GM19324 (cell line): ENCODE measurements around the gene SLC52A1.
"Not testable (repeated sequence)": the region's sequence is repeated elsewhere in the genome, so short reads cannot be mapped to it uniquely, and the experiment has no call there.

Experiments used
- ATAC-seq: cut with Tn5 transposase; IDR thresholded peaks from one replicate; pipeline ENCODE4 v1.9.1; 2021; ENCODE audit warnings: mild to moderate bottlenecking, moderate library complexity; ENCODE audit not compliant: unreplicated experiment, low FRiP score

Gene SLC52A1

GRCh38 chr17:5035315-5035714 is at the start of gene SLC52A1:
Gene SLC52A1, minus strand, starts transcription at chr17:5035426. Its CDS starts 820 bp downstream, at chr17:5034606.
- no peak for ATAC-seq

- no peak for ATAC-seq
These were observed 45.4 kb upstream of the SLC52A1 start for GRCh38 chr17:5080591-5080990.

GRCh38 chr17:5078106-5079028 is 43.1 kb upstream of the SLC52A1 start, which contains the start of gene ZFP3:
Gene ZFP3, plus strand, starts transcription at chr17:5078467. Its CDS starts 13,038 bp downstream, at chr17:5091505.
- ATAC-seq, result peak; percentile 83

GRCh38 chr17:5077781-5078105 is 42.5 kb upstream of the SLC52A1 start:
- no peak for ATAC-seq

GRCh38 chr17:5077275-5077674 is 42.0 kb upstream of the SLC52A1 start:
- ATAC-seq, result not testable (repeated sequence)

- ATAC-seq, result not testable (repeated sequence)
These were observed 40.2 kb upstream of the SLC52A1 start for GRCh38 chr17:5075472-5075871.

- ATAC-seq, result no peak
These were observed 34.5 kb upstream of the SLC52A1 start for GRCh38 chr17:5069724-5070123.

GRCh38 chr17:5068236-5068635 is 33.0 kb upstream of the SLC52A1 start:
- ATAC-seq, result no peak

- no peak for ATAC-seq
These were observed 30.1 kb upstream of the SLC52A1 start for GRCh38 chr17:5065227-5065744.

- ATAC-seq, result no peak
These were observed 20.3 kb upstream of the SLC52A1 start for GRCh38 chr17:5055543-5055942.

- no peak for ATAC-seq
These were observed 15.1 kb upstream of the SLC52A1 start for GRCh38 chr17:5050278-5050677.

GRCh38 chr17:5049314-5049841 is 14.2 kb upstream of the SLC52A1 start:
- ATAC-seq, result no peak

- no peak for ATAC-seq
These were observed 12.2 kb upstream of the SLC52A1 start for GRCh38 chr17:5047446-5047845.

GRCh38 chr17:5045496-5045895 is 10.3 kb upstream of the SLC52A1 start:
- ATAC-seq, result no peak

- ATAC-seq, result no peak
These were observed 9.4 kb upstream of the SLC52A1 start for GRCh38 chr17:5044630-5045029.

GRCh38 chr17:5043524-5043923 is 8.3 kb upstream of the SLC52A1 start:
- no peak for ATAC-seq

- no peak for ATAC-seq
These were observed 7.2 kb upstream of the SLC52A1 start for GRCh38 chr17:5042157-5043022.

- ATAC-seq, result no peak
These were observed 575 bp downstream of the SLC52A1 start for GRCh38 chr17:5034651-5035050.

GRCh38 chr17:5034063-5034462 is 1.2 kb downstream of the SLC52A1 start:
- no peak for ATAC-seq

- ATAC-seq, result no peak
These were observed 1.7 kb downstream of the SLC52A1 start for GRCh38 chr17:5033352-5034015.
